GM19328 (cell line): ENCODE measurements around the gene GSK3B.
A peak's percentile ranks its signal among the peaks of the same experiment; 100 is the strongest.
"Not testable (repeated sequence)": the region's sequence is repeated elsewhere in the genome, so short reads cannot be mapped to it uniquely, and the experiment has no call there.

ENCODE experiments used
- ATAC-seq: cut with Tn5 transposase; IDR thresholded peaks from one replicate; pipeline ENCODE4 v1.9.1; 2021; ENCODE audit warnings: mild to moderate bottlenecking, moderate library complexity; ENCODE audit not compliant: unreplicated experiment

The GSK3B gene

DNA sequence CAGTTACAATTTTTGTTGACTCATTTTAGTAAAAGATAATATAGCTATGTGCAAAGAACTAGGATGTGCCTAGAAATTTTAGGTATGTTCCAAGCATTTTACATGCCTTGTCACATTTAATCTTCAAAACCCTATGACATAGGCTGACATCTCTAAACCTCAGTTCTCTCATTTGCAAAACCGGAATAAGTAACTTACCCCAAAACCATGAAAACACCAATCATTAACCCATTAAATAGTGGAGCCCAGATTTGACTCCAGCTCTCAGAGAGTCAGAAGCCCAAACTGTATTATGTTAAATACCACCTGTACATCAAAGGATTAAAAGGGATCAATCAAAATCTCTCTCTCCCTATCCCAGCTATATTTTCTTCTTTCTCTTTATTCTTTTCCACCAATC lies 36.6 kb downstream of the GSK3B start:
- ATAC-seq = no peak

DNA sequence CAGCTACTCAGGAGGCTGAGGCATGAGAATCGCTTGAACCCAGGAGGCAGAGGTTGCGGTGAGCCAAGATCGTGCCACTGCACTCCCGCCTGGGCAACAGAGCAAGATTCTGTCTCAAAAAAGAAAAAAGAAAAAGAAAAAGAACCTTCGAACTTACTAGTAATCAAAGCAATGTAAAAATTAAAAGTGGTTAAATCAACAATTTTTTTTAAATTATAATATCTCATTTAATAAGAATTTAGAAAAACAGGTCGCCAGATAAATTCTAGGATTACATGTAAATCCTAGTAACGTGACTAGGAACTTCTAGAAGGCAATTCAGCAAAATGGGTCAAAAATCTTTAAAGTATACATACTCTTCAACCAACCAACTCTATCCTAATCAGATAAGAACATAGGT lies 37.2 kb downstream of the GSK3B start:
- no peak for ATAC-seq

DNA sequence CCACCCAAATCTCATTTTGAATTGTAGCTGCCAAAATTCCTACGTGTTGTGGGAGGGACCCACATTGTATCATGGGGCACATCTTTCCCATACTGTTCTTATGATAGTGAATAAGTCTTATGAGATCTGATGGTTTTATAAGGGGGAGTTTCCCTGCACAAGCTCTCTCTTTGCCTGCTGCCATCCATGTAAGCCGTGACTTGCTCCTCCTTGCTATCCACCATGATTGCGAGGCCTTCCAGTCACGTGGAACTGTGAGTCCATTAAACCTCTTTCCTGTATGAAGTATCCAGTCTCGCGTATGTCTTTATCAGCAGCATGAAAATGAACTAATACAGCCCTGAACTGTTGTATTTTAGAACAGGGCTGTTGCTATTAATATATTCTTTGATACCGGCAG lies 40.6 kb downstream of the GSK3B start:
- not testable (repeated sequence) for ATAC-seq

GRCh38 chr3:120052677-120053076 lies 41.6 kb downstream of the GSK3B start:
- no peak for ATAC-seq

GRCh38 chr3:120052225-120052624 lies 42.0 kb downstream of the GSK3B start:
- peak; percentile 51 for ATAC-seq

DNA sequence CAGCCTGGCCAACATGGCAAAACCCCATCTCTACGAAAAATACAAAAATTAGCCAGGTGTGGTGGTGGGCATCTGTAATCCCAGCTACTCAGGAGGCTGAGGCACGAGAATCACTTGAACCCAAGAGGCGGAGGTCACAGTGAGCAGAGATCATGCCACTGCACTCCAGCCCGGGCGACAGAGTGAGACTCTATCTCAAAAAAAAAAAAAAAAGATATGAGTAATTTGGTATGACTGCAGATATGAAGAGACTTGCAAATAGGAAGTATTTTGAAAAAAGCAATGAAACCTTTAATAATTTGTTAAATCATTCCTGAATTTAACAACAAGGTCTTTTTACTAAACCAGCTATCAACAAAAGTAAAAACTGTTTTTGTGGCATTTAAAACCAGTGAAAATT lies 42.7 kb downstream of the GSK3B start:
- ATAC-seq = not testable (repeated sequence)

DNA sequence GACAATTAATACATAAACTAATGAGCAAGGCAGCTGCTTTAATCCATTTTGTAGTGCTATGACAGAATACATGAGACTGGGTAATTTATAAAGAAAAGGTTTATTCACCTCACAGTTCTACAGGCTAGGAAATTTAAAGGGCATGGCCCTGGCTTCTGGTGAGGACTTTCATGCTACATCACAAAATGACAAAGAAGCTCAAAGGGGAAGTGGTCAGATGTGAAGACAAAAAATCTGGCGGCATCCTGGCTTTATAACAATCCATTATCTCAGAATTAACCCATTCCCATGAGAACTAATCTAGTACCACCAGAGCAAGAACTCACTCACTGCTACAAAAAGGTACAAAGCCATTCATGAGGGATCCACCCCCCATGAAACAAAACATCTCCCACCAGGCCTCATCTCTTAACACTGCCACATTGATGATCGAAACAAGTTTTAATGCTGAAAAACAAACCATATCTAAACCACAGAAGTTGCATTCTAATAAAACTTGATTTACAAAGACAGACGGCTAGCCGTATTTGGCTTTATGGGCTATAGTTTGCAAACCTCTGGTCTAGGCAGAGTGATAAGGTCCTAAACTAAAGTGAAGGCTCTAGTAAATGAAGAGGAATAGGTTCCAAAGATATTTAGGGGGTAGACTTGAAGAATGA lies 44.2 kb downstream of the GSK3B start:
- ATAC-seq = no peak

DNA sequence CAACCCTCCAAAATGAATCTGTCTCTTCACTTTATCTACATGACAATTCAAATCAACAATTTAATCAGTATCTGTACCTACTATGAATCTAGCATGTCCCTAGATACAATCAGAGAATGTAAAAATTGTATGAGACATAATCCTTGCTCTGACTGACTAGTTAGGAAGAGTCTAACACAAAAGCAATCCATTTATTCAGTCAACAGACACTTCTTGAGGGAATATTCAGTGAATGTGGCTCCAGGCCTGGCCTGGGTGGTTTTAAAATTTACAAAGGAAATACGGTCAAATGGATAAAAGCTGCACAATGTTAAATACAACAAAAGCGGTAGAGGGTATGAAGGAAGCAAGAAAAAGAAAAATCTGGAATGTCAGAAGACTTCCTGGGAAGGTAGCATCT lies 45.2 kb downstream of the GSK3B start:
- ATAC-seq = no peak

- ATAC-seq = no peak
Measured at GRCh38 chr3:120048355-120049041, 45.7 kb downstream of the GSK3B start.

- no peak for ATAC-seq
Measured at GRCh38 chr3:120047686-120048085, 46.6 kb downstream of the GSK3B start.

DNA sequence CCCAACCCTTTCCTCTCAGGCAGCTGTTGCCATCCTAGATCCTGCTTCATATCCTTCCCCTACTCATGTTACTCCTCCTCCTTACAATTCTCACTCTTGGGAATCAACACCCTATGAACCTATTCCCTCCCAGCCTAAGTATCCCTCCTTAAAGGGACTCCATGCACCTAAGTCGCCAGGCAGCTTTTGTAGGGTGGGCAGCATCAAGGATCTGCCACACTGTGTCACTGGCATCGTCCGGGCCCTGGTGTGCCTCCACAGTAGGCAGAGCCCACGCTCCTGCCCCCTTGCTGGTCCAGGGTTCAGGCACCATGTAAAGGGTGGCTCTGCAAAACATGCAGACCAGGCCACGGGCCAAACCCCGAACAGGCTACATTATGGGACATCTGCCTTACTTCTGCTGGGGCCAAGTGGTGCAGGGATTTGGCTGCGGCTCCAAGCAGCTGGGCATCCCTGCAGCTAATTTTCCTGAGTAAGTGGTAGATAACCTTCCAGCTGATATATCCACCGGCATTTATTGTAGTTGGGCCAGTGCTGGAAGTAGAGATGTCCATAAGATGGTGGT lies 53.4 kb downstream of the GSK3B start:
- no peak for ATAC-seq

DNA sequence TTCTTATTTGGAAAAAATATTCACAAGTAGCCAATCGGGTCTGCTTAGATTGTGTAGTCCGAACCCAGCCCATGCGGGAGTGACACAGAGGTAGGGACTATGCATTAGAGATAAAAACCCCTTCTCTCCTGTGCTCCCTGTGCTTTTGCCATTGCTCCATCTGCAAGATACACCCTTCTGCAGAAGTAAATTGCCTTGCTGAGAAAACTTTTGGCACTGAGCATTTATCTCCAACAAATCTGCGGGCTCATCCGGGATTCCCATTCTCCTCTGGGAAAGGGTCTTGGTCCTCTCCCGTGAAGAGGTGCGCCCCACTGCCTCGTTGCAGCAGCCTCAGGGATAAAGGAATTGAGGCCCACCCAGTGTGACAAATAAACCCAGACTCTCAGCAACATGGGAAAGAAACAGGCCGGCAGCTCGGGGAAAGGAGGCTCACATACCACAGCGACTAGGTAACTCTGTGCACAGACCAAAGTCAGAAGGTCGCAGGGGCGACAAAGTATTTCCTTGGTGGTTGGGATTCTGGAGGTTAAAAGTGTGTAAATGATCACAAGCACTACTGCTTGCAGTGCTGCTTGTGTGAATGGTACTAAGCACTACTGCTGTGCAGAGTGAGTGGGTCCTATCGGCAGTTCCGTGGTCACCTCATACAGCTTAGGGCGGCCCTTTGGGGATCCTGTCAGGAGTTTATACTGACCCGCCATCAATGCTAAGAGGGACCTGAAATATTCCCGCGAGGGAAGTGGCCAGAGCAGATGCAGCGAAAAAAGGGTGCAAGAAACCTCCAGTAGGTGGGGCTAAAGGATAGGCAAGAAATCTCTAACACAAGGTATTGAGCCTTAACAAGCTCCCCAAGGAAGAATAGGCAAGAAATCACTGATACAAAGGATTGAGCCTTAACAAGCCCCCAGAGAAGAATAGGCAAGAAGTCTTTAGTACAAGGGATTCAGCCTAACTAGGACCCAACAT lies 54.3 kb downstream of the GSK3B start:
- no peak for ATAC-seq

- ATAC-seq = no peak
Measured at GRCh38 chr3:120033596-120033995, 60.7 kb downstream of the GSK3B start.

GRCh38 chr3:120031561-120031960 lies 62.7 kb downstream of the GSK3B start:
- ATAC-seq = no peak

- no peak for ATAC-seq
Measured at GRCh38 chr3:120029749-120030148, 64.5 kb downstream of the GSK3B start.

DNA sequence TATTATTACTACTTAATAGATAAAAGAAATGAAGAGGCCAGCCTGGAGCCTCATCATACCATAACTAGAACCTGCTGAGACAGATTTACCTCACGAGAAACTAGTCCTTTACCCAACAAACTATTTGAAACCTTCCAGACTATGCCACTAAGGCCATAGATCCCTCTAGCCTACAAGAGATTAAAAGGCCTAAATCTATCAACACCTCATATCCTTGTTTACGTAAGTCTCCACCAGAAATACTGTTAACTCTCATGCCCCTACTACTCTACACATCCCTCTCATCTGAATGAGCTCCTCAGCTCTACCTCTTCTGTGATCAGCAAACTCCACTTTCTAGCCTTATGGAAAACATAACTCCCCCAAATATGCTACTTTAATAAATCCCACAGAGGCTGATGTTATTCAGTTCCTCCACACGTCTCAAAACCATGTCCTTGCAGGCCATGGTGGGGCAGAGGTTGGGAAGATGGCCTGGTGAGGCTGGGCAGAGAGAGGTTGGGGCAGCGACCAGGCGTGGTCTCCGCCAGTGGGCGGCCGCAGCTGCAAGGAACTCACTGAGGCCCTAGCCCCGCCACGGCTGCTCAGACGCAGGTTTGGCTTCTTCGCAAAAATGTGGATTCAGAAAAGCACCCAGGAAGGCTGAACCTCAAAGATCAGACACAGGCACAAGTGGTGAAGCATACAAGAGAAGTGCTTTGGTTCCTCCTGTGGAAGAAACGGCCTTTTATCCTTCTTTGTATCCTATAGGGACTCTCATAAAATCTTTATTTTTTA lies 65.8 kb downstream of the GSK3B start:
- no peak for ATAC-seq

- no peak for ATAC-seq
Measured at GRCh38 chr3:120027226-120027625, 67.0 kb downstream of the GSK3B start.

DNA sequence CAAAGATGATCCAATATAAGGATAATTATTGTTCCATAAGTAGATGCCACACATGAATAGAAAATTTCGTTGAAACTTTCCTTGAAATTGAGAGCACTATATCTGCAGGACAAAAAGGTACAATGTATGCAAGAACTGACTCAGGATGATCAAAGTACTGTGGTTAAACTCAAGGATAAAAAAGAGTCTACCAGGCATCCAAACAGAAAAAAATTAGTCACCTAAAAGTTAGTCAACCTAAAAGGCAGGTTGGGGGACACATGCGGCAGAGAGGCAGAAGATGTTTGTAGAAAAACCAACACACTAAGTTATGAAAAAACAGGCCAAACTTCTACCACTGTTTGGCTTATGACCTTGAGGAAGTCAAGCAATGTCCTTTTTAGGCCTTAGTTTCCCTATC lies 68.7 kb downstream of the GSK3B start:
- no peak for ATAC-seq

- no peak for ATAC-seq
Measured at GRCh38 chr3:120024103-120024502, 70.1 kb downstream of the GSK3B start.

- ATAC-seq = no peak
Measured at GRCh38 chr3:120022729-120023128, 71.5 kb downstream of the GSK3B start.

DNA sequence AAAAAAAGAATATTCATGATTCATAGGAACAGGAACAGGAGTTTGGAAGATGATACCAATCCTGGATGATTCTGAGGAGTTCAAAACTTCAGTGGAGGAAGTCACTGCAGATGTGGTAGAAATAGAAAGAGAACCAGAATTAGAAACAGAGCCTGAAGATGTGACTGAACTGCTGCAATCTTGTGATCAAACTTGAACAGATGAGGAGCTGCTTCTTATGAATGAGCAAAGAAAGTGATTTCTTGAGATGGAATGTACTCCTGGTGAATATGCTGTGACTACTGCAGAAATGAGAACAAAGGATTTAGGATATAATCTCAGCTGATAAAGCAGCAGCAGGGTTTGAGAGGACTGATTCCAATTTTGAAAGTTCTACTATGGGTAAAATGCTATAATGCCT lies 72.7 kb downstream of the GSK3B start:
- ATAC-seq = no peak
